Neutrophil (primary cell): ENCODE data around the gene GAS6.

Experiments used
- H3K27ac ChIP-seq: fragments of 200-600 bp; sonication (generic); 2 replicates; pipeline ENCODE4 v1.5.1; 2016; ENCODE audit warnings: mild to moderate bottlenecking, moderate library complexity
- H3K27me3 ChIP-seq: fragments of 200-600 bp; sonication (generic); 2 replicates; pipeline ENCODE4 v1.6.0; 2016; ENCODE audit warnings: mild to moderate bottlenecking
- H3K36me3 ChIP-seq: fragments of 200-600 bp; sonication (generic); 2 replicates; pipeline ENCODE4 v1.5.1; 2017
- H3K4me1 ChIP-seq, 2 experiments: fragments of 200-600 bp in 1 of 2; sonication (generic) in 1 of 2; 1 replicate in 1 of 2; 2 replicates in 1 of 2; pipeline versions ENCODE4 v1.5.1 to v1.6.1; 2013 to 2016; ENCODE audit warnings: low read depth in 1 of 2, low read length in 1 of 2, mild to moderate bottlenecking in 1 of 2, moderate library complexity in 1 of 2; ENCODE audit not compliant: control insufficient read depth in 1 of 2, insufficient read depth in 1 of 2
- H3K4me3 ChIP-seq, 2 experiments: fragments of 200-600 bp in 1 of 2; sonication (generic) in 1 of 2; 1 replicate in 1 of 2; 2 replicates in 1 of 2; pipeline ENCODE4 v1.5.1; 2013 to 2016; ENCODE audit warnings: low read depth in 1 of 2, low read length in 1 of 2, mild to moderate bottlenecking in 1 of 2, moderate library complexity in 1 of 2
- H3K9me3 ChIP-seq: fragments of 200-600 bp; sonication (generic); 2 replicates; pipeline ENCODE4 v1.5.1; 2016
- TF ChIP-seq, protein P1 (sequence below): fragments of 200-600 bp; sonication (generic); IDR thresholded peaks from 2 replicates; pipeline ENCODE4 v1.5.1; 2016; ENCODE audit warnings: antibody characterized with exemption

GAS6 gene

DNA sequence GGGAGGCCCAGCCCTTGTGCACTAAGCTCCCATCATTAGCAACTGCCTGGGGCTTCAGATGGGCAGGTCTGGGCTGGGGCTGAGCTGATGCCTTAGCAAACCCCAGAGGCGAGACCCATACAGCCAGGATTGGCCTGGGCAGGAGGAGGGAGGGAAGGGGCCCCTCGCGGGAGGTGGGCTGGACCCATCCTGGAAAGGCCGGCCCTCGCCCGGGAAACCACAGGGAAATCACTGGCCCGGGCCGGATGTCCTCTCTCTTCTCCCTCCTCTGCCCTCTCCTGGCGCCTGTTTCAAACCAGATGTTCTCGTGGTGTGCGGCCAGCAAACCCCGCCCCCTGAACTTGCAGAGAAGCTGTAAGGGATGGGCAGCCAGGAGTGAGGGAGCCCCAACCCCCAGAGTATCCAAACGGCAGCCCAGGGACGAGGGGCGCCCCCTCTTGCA lies 61.8 kb downstream of the GAS6 start:
- no peak overlapping the region for H3K4me3 ChIP-seq
- H3K36me3 ChIP-seq = no peaks in the 10 kb centered on the region
- no peaks in the 10 kb centered on the region for H3K4me1 ChIP-seq
- H3K9me3 ChIP-seq = no peaks in the 10 kb centered on the region
- TF ChIP-seq, protein P1, sequence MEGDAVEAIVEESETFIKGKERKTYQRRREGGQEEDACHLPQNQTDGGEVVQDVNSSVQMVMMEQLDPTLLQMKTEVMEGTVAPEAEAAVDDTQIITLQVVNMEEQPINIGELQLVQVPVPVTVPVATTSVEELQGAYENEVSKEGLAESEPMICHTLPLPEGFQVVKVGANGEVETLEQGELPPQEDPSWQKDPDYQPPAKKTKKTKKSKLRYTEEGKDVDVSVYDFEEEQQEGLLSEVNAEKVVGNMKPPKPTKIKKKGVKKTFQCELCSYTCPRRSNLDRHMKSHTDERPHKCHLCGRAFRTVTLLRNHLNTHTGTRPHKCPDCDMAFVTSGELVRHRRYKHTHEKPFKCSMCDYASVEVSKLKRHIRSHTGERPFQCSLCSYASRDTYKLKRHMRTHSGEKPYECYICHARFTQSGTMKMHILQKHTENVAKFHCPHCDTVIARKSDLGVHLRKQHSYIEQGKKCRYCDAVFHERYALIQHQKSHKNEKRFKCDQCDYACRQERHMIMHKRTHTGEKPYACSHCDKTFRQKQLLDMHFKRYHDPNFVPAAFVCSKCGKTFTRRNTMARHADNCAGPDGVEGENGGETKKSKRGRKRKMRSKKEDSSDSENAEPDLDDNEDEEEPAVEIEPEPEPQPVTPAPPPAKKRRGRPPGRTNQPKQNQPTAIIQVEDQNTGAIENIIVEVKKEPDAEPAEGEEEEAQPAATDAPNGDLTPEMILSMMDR = no peak
- no peak overlapping the region for H3K27ac ChIP-seq
- peaks cover 11% of the 10 kb centered on the region for H3K27me3 ChIP-seq

DNA sequence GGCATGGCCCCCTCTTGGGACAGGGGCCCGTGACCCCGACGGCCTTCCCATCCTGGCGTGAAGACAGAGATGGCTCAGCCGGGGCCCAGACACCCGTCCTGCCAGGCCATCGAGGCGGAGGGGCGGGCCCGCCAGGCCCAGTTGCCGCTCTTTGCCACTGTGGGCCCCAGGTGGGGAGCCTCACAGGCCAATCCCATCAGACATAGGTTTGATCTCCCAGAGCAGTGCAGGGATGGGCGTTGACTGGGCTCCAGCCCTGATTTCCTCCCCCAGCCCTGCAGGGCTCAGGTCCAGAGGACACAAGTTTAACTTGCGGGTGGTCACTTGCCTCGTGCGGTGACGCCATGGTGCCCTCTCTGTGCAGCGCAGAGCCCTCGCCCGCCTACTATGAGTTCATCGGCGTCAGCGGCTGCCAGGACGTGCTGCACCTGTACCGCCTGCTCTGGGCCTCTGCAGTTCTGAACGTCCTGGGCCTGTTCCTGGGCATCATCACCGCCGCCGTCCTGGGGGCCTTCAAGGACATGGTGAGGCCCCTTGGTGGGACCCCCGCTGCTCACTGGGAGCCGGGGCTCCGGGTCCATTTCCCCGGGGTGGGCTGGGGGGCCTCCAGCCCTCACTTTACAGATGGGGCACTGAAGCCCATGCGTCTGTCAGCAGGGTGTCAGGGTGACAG lies 62.5 kb downstream of the GAS6 start:
- Histone ChIP-seq H3K27me3 (peaks cover 11% of the 10 kb centered on the region), H3K4me3 (no peak overlapping the region), H3K9me3 (no peaks in the 10 kb centered on the region), H3K4me1 (no peaks in the 10 kb centered on the region), H3K27ac (no peak overlapping the region), H3K36me3 (no peaks in the 10 kb centered on the region)
- TF ChIP-seq, protein P1 = no peak

DNA sequence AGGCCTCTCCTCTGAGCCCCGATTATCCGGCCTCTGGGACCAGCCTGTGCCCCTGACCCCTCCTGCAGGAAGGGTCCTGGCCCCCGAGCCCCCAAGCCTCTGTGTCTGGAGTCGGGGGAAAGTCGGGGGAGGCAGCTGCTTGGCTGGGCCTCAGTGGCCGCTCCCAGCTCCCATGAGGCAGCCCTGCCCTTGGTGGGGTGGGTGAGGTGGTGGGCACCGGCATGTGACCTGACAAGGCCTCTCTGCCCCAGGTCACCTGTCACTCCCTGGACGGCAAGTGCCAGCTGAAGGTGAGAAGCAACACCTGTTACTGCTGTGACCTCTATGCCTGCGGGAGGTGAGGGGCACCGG lies 63.3 kb downstream of the GAS6 start:
- H3K36me3 ChIP-seq = no peaks in the 10 kb centered on the region
- TF ChIP-seq, protein P1 = no peak
- H3K27me3 ChIP-seq = peaks cover 11% of the 10 kb centered on the region
- H3K4me1 ChIP-seq = no peaks in the 10 kb centered on the region
- no peak overlapping the region for H3K27ac ChIP-seq
- no peaks in the 10 kb centered on the region for H3K9me3 ChIP-seq
- H3K4me3 ChIP-seq = no peak overlapping the region

DNA sequence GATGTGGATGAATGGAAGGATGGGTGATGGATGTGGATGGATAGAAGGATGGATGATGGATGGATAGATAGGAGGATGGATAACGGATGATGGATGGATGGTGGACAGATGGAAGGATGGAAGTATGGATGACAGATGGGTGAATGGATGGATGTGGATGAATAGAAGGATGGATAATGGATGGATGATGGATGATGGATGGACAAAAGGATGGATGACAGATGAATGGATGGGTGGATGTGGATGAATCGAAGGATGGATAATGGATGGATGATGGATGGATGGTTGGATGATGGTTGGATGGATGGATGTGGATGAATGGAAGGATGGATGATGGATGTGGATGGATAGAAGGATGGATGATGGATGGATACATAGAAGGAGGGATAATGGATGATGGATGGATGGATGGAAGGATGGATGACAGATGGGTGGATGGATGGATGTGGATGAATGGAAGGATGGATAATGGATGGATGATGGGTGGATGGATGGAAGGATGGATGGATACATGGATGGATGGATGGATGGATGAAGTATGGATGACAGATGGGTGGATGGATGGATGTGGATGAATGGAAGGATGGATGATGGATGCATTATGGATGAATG lies 65.6 kb downstream of the GAS6 start:
- Histone ChIP-seq H3K4me3 (no peak overlapping the region), H3K36me3 (no peaks in the 10 kb centered on the region), H3K27ac (no peak overlapping the region), H3K9me3 (no peaks in the 10 kb centered on the region), H3K4me1 (no peaks in the 10 kb centered on the region), H3K27me3 (peaks cover 11% of the 10 kb centered on the region)
- TF ChIP-seq, protein P1 = no peak

DNA sequence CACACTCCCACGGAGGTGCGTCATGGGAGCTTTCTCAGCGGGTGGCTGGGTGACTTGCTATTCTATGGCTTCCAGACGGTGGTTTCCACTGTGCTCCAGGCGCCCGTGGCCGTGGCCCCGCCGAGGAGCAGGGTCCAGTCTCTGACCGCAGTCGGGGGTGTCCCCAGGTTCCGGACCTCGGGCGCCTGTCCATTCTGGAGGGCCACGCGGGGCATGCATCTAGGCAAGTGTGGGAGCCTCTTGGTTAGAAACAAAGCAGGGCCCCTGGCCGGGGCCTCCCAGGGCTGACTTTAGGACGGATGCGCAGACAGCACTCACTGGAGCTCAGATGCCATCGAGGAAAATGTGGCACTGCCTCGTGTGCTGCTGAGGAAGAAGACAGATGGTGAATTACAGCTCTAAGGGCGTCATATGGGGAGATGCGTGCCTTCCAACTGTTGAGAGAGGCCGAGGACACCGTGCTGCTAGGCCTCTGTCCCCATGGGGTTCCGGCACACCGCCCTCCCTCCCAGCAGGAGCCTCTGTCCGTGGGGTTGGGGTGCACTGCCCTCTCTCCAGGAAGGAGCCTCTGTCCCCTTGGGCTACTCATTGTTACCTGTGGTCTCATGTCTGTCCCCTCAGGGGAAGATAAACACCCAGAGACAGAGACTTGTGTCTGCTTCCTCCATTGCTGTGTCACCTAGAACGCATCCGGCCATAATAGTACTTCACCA lies 66.8 kb downstream of the GAS6 start:
- Histone ChIP-seq H3K4me1 (no peaks in the 10 kb centered on the region), H3K36me3 (no peaks in the 10 kb centered on the region), H3K27me3 (peaks cover 5% of the 10 kb centered on the region), H3K4me3 (no peak overlapping the region), H3K9me3 (no peaks in the 10 kb centered on the region), H3K27ac (no peak overlapping the region)
- TF ChIP-seq, protein P1 = no peak
